ENCODE results near the gene ORMDL3.
"Not testable (repeated sequence)": the region's sequence is repeated elsewhere in the genome, so short reads cannot be mapped to it uniquely, and the experiment has no call there.

ORMDL3 gene

GRCh38 chr17:39948489-39948828 lies 21.1 kb upstream of the ORMDL3 start:
- not testable (repeated sequence) for DNase-seq

DNA sequence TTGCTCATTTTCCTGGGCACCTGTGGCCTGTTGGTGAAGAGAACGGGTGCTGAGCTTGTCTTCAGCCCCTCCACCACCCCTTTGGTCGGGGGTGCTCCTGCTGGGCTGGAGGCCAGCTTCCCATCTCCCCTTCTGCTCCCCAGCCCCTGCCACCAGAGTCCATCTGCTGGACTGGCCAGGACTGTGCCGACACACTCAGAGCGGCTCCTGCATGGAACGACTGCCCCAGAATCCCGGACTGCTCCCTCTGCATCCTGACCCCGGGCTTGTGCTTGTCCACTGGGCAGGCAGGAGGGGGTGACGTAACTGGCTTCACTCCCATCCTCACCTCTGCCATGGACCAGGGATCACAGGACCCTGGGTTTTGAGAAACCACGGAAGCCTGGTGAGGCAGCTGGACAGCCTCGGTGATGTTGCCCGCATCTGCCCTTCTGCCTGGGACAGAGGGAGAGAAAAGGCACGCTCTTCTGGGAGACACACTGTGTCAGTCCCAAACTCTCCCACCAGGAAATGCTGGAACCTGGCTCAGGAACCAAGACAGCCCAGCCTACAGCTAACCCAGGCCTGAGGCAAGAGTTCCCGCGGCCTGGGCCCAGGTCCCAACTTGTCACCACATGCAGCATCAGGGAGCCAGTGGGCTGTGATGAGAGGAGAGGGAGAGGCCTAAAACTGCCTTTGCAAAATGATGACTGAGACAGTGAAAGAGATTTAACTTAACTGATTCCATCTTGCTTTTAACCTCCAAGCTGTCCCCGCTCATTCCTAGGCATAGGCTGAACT lies 19.3 kb upstream of the ORMDL3 start:
- no peak for DNase-seq

DNA sequence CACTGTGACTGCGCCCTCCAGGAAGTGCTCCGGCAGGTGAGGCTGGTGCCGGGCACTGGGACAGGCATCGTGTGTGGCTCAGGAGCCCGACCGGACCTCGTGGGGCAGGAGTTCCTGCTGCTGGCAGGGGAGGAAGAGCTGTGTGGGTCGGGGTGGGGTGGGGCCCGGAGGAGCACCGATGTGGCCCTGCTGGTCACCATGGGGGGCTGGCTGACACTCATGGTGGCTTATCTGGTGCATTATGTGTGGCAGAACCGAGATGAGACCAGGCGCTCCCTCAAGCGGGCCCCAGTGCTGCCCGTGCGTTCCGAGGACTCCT lies 17.0 kb upstream of the ORMDL3 start:
- no peak for DNase-seq

DNA sequence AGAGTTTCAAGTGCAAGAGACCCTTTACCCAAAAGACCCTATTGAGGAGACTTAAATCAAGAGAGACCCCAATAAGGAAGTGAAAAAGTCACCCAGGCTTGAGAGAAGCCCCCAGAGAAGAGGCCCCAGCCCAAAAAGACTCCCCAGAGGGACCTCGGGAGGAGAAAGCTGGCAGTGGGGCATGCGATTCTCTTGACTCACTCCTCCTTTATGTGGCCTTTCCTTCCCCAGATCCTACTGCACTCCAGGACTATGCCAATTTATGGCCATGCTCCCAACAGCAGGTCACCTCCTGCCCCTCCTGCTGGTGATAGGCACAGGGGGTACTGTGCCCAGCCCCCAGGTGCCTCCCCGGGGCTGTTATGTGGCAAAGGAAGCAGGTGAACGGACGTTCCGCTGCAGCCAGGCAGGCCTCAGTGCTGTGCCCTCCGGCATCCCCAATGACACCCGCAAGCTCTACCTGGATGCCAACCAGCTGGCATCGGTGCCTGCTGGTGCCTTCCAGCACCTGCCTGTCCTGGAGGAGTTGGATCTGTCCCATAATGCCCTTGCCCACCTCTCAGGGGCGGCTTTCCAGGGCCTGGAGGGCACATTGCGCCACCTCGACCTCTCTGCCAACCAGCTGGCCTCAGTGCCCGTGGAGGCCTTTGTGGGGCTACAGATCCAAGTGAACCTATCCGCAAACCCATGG lies 16.4 kb upstream of the ORMDL3 start:
- DNase-seq = no peak

DNA sequence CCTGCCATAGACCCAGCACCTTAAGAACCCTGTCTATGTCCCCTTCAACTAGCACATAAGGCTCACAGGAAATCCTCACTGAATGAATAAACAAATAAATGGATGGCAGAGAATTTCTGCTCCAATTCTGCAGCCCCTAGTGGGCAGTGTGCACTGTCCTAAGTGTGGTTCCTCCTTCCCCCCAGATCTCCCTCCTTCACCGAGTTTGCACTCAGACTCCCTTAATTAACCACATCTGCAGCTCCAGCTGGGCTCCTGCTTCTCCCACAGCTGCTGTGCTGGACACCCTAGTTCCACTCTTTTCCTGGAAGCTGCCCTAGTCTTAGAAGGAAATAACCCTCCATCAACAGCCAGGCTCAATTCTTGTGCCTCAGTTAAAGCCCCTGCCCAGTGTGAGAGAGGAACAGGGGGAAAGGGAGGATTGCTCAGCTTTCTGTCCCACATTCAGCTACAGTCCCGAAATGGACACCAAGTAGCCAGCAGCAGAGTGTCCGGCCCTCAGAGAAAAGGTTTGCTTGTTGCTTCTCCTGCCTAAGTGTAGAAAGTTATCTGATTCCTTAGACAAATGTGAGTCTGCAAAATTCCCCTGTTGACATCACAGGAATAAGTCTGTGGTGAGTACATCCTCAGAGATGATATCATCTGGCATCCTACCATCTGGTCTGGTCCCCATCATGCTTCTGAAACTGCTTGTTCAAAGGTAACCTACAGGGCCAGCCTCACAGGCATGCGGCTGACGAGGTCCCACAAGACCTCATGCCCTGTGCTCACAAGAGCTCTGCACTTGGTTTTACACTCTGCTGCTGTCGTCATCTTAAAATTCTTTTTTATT lies 12.4 kb upstream of the ORMDL3 start:
- DNase-seq = peak; percentile 52

- no peak for DNase-seq
Measured at GRCh38 chr17:39939106-39939505, 11.7 kb upstream of the ORMDL3 start.

GRCh38 chr17:39938140-39938869 lies 10.9 kb upstream of the ORMDL3 start:
- no peak for DNase-seq

DNA sequence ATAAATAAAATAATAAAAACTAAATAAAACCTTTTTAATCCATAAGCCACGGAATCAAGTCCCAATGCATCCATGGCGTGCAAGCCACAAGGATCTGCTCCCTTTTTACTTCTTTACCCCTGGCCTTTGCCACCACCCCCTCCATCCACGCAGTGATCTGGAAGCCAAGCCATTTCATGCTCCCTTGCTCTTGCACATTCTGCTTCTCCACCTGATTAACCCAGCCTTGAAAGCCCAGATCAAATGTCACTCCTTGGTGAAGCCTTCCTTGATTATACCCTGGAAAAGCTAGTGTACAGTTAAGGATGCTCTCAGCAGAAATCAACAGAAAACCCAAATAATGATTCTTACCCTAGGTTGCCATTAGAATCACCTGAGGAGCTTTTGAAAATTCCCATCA lies 10.0 kb upstream of the ORMDL3 start:
- no peak for DNase-seq

GRCh38 chr17:39935909-39936308 lies 8.5 kb upstream of the ORMDL3 start:
- DNase-seq = no peak

- DNase-seq = no peak
Measured at GRCh38 chr17:39934324-39934723, 6.9 kb upstream of the ORMDL3 start.

DNA sequence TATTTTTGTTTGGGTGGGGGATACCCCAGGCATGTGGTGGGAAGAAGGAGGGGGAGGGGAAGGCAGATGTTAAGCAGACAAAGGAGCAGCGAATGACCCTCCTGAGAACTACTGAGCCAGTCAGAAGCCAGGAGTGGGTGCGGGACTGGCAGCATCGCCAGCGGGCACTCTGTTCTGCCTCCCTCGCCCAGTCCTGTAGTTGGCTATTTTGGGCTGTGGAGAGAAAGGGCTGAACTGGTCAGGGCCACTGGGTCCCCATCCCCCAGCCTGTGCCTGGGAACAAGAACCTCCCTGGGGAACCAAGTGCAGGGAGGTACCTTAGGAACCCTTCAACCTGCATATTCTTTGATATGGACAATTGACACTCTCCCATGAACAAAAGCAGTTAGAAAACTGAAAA lies 6.5 kb upstream of the ORMDL3 start:
- DNase-seq = no peak

GRCh38 chr17:39929646-39930407 lies 2.4 kb upstream of the ORMDL3 start:
- DNase-seq = no peak

DNA sequence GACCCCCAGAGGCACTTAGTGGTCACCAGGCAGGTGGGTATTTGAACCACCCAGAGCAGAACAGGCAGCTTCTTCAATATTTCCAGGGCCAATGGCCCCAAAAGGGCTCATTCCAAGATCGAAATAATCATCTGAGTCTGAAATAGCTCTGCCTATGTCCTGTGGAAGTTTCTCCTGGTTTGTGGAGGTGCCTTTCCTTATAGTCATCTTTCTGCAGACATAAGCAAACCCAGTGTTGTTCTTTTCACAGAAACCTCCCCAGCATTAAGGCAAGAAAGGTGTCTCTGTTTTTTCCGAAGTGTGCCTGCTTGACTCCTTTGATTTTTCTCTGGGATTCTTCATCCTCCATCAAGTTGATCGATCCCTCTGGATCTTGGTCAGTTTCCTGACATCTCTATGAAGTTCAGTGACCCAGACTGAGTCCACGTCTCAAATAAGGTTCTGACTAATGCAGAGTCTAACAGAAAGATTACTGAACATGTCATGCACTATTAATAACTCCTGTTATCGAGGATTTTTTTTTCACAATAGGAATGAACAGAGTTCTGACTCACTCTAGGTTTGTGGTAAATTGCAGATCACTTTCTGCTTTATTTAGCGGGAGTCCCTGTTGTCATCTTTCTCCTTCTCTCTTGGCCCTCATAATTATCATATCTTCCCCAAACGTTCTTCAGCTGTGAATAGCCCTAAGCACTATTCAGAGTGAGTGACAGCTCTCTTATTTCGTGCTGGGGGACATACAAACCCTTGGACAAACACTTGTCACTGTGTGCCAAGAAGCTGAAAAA lies 1.7 kb upstream of the ORMDL3 start:
- DNase-seq = peak; percentile 24

DNA sequence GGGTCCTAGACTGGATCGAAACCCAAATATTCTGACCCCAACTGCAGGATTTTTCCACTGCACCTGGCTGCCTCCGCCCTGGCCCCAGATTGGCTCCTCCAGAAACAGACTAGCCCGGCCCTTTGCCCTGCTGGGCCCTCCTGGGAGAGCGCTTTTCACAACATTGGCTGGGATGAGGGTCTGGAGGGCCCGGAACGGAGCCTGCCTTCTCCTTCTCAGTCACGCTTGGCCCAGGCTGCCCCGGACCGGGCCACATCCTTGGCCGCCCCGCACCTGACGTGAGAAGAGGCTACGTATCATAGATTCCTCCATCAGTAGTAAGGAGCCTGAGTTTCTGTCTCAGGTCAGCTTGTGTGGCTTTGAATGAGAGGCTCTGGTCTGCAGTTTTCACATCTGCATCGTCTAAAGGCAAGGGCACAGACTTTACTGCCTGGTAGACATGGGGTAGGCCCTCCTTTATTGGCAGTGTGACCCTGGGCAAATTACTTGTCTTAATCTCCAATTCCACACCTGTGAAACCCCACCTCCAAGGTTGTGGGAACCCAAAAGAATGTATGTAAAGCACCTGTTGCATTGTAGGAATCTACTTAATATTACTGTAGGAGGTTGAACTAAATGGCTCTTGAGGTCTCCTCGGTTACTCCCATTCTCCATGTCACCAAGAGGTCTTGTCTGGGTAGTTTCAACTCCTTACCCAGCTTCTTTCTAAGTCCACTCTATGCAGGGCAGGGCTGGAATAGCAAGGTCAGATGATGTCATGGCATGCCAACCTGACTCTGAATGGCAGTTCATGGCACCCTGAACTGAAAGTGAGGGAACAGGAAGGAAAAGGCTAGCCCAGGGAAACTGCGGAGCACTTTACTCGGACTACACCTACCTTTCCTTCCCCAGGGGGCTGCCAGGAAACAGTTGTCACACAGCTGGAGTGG lies 792 bp upstream of the ORMDL3 start:
- no peak for DNase-seq

DNA sequence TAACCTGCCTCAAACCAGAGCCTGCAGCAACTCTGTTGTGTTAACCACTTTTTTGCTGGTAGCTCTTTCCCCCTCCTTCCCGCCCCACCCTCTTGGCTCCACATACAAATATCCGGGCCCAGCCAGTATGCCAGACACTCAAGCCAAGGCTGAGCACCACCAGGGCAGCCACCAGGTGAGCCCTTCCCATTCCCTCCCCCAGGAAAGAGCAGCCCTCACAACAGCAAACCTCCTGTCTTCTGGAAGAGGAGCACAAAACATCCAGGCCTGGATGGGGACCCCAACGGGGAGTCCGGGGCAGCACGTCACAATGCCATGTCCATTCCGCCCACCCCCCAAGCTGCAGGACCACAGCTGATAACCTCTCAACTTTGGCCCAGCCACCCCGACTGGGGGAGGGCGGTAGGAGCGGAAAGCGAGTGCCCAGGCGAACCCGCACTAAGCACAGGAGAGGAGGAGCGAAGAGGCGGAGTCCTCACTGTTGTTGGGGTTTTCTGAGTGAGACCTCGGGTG lies 757 bp downstream of the ORMDL3 start:
- no peak for DNase-seq

DNA sequence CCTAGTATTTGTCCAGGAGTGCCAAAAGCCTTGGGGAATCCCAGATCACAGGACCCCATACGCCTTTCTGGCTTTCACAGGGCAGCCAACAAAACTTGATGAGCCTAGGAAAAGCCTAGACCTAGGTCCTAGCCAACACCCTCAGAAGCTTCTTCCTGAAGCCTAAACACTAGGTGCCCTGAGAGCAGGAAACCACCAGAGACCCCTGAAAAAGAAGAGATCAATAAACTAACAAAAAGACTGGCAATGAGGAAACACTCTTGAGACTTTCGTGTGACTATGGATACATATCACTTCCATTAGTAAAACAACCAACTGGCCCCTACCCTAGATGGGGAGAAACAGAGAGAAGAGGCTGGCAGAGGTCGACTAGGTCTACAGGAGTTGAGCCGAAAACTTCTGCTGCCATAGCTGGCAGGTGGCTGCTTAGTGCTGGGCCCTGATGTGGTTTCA lies 1.2 kb downstream of the ORMDL3 start:
- no peak for DNase-seq

GRCh38 chr17:39925282-39926134 lies 1.9 kb downstream of the ORMDL3 start:
- DNase-seq = no peak

DNA sequence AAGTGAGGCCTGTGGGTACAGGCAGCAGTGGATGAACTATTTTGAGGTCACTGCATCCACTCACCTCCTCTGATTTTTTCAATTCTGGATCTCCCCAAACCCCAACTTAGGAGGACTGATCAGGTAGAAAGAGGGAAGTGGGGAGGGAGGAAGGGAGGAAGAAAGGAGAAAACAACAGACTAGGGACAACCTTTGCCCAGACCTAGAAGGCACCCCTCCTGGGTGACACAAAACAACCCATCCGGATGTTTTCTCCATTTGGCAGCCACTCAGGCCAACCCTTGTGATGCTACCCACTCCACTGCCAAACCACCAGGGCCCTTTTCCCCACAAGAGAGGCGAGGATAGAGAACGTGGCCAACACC lies 2.7 kb downstream of the ORMDL3 start:
- DNase-seq = no peak

Measured in T1000 (cell line).